ENCODE measurements around the gene POLG2.
A peak's percentile ranks its signal among the peaks of the same experiment; 100 is the strongest.

The POLG2 gene

GRCh38 chr17:64496786-64497564 lies at the start of gene POLG2:
TSS of gene POLG2 (minus strand) at chr17:64497054. CDS start at chr17:64496968, 86 bp downstream.
- Histone ChIP-seq H3K36me3 (ENCODE audit: insufficient read depth, insufficient read length, low read length) (peaks cover 56% of the 10 kb centered on the region), H3K9me3 (ENCODE audit: insufficient read depth, low read length) (peaks cover 13% of the 10 kb centered on the region), H3K9ac (ENCODE audit: insufficient read length, low read depth) (peak within 1 kb of the TSS; percentile 96), H3K27me3 (ENCODE audit: insufficient read depth, insufficient read length) (no peaks in the 10 kb centered on the region), H3K4me1 (ENCODE audit: insufficient read depth, insufficient read length) (no peaks in the 10 kb centered on the region), H3K4me3 (ENCODE audit: insufficient read length, low read depth) (peak within 1 kb of the TSS; percentile 94)
- TF ChIP-seq ZNF274 (IDR thresholded peaks at IDR 0.05; ENCODE audit: low read depth, low read length): no peak
- TF ChIP-seq YY1 (IDR thresholded peaks at IDR 0.05; ENCODE audit: insufficient read depth, insufficient read length): peak; percentile 61
- TF ChIP-seq SUZ12 (IDR thresholded peaks at IDR 0.05; ENCODE audit: extremely low read depth, insufficient read depth, insufficient read length): no peak
- peak; percentile 85 for DNase-seq (ENCODE audit: low read depth, low spot score)

DNA sequence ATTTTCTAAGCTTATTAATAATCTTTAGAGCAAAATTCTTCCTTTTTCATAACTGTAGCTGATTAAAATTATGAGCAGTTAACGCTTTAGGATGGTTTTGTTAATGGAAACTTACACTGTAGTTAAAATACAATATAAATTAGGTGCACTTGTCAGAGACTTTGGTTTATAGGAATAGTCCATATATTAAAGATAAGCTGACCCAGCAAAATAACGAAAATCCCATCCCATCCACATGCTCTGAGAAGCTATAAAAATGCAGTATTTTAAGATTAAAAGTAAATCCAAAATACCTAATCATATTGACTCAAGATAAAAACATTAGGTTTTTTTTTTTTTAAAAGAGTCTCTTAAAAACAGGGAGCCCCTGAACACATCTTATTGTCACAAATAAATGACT lies 47.9 kb upstream of the POLG2 start:
- no peak for TF ChIP-seq ZNF274 (IDR thresholded peaks at IDR 0.05; ENCODE audit: low read depth, low read length)
- TF ChIP-seq YY1 (IDR thresholded peaks at IDR 0.05; ENCODE audit: insufficient read depth, insufficient read length): no peak
- TF ChIP-seq SUZ12 (IDR thresholded peaks at IDR 0.05; ENCODE audit: extremely low read depth, insufficient read depth, insufficient read length): no peak
- Histone ChIP-seq H3K9ac (ENCODE audit: insufficient read length, low read depth) (no peak overlapping the region), H3K27me3 (ENCODE audit: insufficient read depth, insufficient read length) (no peaks in the 10 kb centered on the region), H3K4me1 (ENCODE audit: insufficient read depth, insufficient read length) (no peaks in the 10 kb centered on the region), H3K4me3 (ENCODE audit: insufficient read length, low read depth) (no peak overlapping the region), H3K9me3 (ENCODE audit: insufficient read depth, low read length) (no peaks in the 10 kb centered on the region), H3K36me3 (ENCODE audit: insufficient read depth, insufficient read length, low read length) (peaks cover 51% of the 10 kb centered on the region)
- DNase-seq (ENCODE audit: low read depth, low spot score): no peak

GRCh38 chr17:64540118-64540776 lies 43.4 kb upstream of the POLG2 start:
- Histone ChIP-seq H3K4me1 (ENCODE audit: insufficient read depth, insufficient read length) (no peaks in the 10 kb centered on the region), H3K9ac (ENCODE audit: insufficient read length, low read depth) (no peak overlapping the region), H3K27me3 (ENCODE audit: insufficient read depth, insufficient read length) (no peaks in the 10 kb centered on the region), H3K9me3 (ENCODE audit: insufficient read depth, low read length) (no peaks in the 10 kb centered on the region), H3K4me3 (ENCODE audit: insufficient read length, low read depth) (no peak overlapping the region), H3K36me3 (ENCODE audit: insufficient read depth, insufficient read length, low read length) (peaks cover 70% of the 10 kb centered on the region)
- no peak for DNase-seq (ENCODE audit: low read depth, low spot score)
- TF ChIP-seq SUZ12 (IDR thresholded peaks at IDR 0.05; ENCODE audit: extremely low read depth, insufficient read depth, insufficient read length) (no peak), YY1 (IDR thresholded peaks at IDR 0.05; ENCODE audit: insufficient read depth, insufficient read length) (no peak), ZNF274 (IDR thresholded peaks at IDR 0.05; ENCODE audit: low read depth, low read length) (no peak)

GRCh38 chr17:64538508-64539130 lies 41.8 kb upstream of the POLG2 start:
- H3K36me3 ChIP-seq (ENCODE audit: insufficient read depth, insufficient read length, low read length): peaks cover 80% of the 10 kb centered on the region
- TF ChIP-seq ZNF274 (IDR thresholded peaks at IDR 0.05; ENCODE audit: low read depth, low read length): no peak
- no peak for TF ChIP-seq SUZ12 (IDR thresholded peaks at IDR 0.05; ENCODE audit: extremely low read depth, insufficient read depth, insufficient read length)
- TF ChIP-seq YY1 (IDR thresholded peaks at IDR 0.05; ENCODE audit: insufficient read depth, insufficient read length): no peak
- H3K4me3 ChIP-seq (ENCODE audit: insufficient read length, low read depth): no peak overlapping the region
- no peaks in the 10 kb centered on the region for H3K27me3 ChIP-seq (ENCODE audit: insufficient read depth, insufficient read length)
- no peak for DNase-seq (ENCODE audit: low read depth, low spot score)
- no peaks in the 10 kb centered on the region for H3K4me1 ChIP-seq (ENCODE audit: insufficient read depth, insufficient read length)
- no peak overlapping the region for H3K9ac ChIP-seq (ENCODE audit: insufficient read length, low read depth)
- no peaks in the 10 kb centered on the region for H3K9me3 ChIP-seq (ENCODE audit: insufficient read depth, low read length)

DNA sequence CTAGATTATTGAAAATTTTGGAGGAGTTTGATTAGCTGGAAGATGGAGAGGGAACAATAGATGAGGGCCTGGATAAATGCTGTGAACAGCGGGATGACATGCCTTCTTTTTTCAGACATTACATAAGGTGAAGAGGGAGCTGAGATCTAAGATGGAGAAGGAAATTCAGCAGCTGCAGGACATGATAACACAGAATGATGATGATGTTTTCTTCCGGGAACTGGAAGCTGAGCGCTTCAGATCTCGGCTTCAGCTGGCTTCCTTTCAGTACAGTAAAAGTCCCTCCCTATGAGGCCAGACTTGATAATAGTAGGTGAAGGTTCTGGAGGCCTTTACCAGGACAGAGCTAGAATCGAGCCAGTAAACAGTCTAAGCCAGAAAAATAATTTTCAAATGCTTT lies 40.6 kb upstream of the POLG2 start:
- TF ChIP-seq YY1 (IDR thresholded peaks at IDR 0.05; ENCODE audit: insufficient read depth, insufficient read length): no peak
- no peak for TF ChIP-seq SUZ12 (IDR thresholded peaks at IDR 0.05; ENCODE audit: extremely low read depth, insufficient read depth, insufficient read length)
- no peak for TF ChIP-seq ZNF274 (IDR thresholded peaks at IDR 0.05; ENCODE audit: low read depth, low read length)
- Histone ChIP-seq H3K9me3 (ENCODE audit: insufficient read depth, low read length) (no peaks in the 10 kb centered on the region), H3K27me3 (ENCODE audit: insufficient read depth, insufficient read length) (no peaks in the 10 kb centered on the region), H3K4me3 (ENCODE audit: insufficient read length, low read depth) (no peak overlapping the region), H3K4me1 (ENCODE audit: insufficient read depth, insufficient read length) (no peaks in the 10 kb centered on the region), H3K36me3 (ENCODE audit: insufficient read depth, insufficient read length, low read length) (peaks cover 90% of the 10 kb centered on the region), H3K9ac (ENCODE audit: insufficient read length, low read depth) (no peak overlapping the region)
- no peak for DNase-seq (ENCODE audit: low read depth, low spot score)

DNA sequence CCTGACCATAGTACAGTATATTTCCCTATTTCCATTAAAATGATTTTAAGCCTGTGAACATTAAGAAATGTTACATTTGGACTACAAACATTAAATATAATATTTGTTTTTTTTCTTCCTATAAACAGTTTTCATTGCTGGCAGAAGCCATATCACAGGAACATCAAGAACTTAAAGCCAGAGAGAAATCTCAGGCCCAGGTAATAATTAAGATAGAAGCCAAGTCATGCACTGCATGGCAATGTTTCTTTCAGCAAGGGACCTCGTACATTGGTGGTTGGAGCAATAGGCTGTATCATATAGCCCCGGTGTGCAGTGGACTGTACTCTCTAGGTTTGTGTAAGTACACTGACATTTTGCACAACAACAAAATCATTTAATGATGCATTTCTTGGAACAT lies 40.1 kb upstream of the POLG2 start:
- no peak overlapping the region for H3K4me3 ChIP-seq (ENCODE audit: insufficient read length, low read depth)
- DNase-seq (ENCODE audit: low read depth, low spot score): no peak
- no peaks in the 10 kb centered on the region for H3K4me1 ChIP-seq (ENCODE audit: insufficient read depth, insufficient read length)
- H3K36me3 ChIP-seq (ENCODE audit: insufficient read depth, insufficient read length, low read length): peaks cover 91% of the 10 kb centered on the region
- no peak overlapping the region for H3K9ac ChIP-seq (ENCODE audit: insufficient read length, low read depth)
- H3K27me3 ChIP-seq (ENCODE audit: insufficient read depth, insufficient read length): no peaks in the 10 kb centered on the region
- TF ChIP-seq ZNF274 (IDR thresholded peaks at IDR 0.05; ENCODE audit: low read depth, low read length): no peak
- no peak for TF ChIP-seq SUZ12 (IDR thresholded peaks at IDR 0.05; ENCODE audit: extremely low read depth, insufficient read depth, insufficient read length)
- no peak for TF ChIP-seq YY1 (IDR thresholded peaks at IDR 0.05; ENCODE audit: insufficient read depth, insufficient read length)
- no peaks in the 10 kb centered on the region for H3K9me3 ChIP-seq (ENCODE audit: insufficient read depth, low read length)

- H3K4me3 ChIP-seq (ENCODE audit: insufficient read length, low read depth): no peak overlapping the region
- H3K36me3 ChIP-seq (ENCODE audit: insufficient read depth, insufficient read length, low read length): peaks cover 98% of the 10 kb centered on the region
- no peak for DNase-seq (ENCODE audit: low read depth, low spot score)
- TF ChIP-seq SUZ12 (IDR thresholded peaks at IDR 0.05; ENCODE audit: extremely low read depth, insufficient read depth, insufficient read length) (no peak), ZNF274 (IDR thresholded peaks at IDR 0.05; ENCODE audit: low read depth, low read length) (no peak), YY1 (IDR thresholded peaks at IDR 0.05; ENCODE audit: insufficient read depth, insufficient read length) (no peak)
- no peaks in the 10 kb centered on the region for H3K27me3 ChIP-seq (ENCODE audit: insufficient read depth, insufficient read length)
- H3K9me3 ChIP-seq (ENCODE audit: insufficient read depth, low read length): no peaks in the 10 kb centered on the region
- H3K4me1 ChIP-seq (ENCODE audit: insufficient read depth, insufficient read length): no peaks in the 10 kb centered on the region
- no peak overlapping the region for H3K9ac ChIP-seq (ENCODE audit: insufficient read length, low read depth)
Measured at GRCh38 chr17:64535357-64535756, 38.5 kb upstream of the POLG2 start.

Data from NT2/D1 (cell line).